H9 (cell line): ENCODE data around the gene SHROOM1. TPM values are rescaled to one million over a fixed set of nuclear protein-coding genes. Genes with fewer than 3 reads are reported as not detected.

Source experiments
- DNase-seq: peaks from one replicate; pipeline ENCODE4 v3.0.0-alpha.2; 2017
- H2AFZ ChIP-seq: one replicate; pipeline ENCODE4 v1.6.1; 2013; ENCODE audit warnings: mild to moderate bottlenecking, low read length, control low read depth, moderate library complexity
- H2AK5ac ChIP-seq: 2 replicates; pipeline ENCODE4 v1.6.1; 2013; ENCODE audit warnings: low read length, control low read depth, mixed read lengths; ENCODE audit not compliant: insufficient read length
- H2BK120ac ChIP-seq: one replicate; pipeline ENCODE4 v1.6.1; 2013; ENCODE audit warnings: low read depth, mild to moderate bottlenecking, low read length, control low read depth, inconsistent platforms; ENCODE audit not compliant: poor library complexity, severe bottlenecking
- H2BK12ac ChIP-seq: 2 replicates; pipeline ENCODE4 v1.6.1; 2013; ENCODE audit warnings: low read length, control low read depth, mixed read lengths, low read depth; ENCODE audit not compliant: insufficient read length
- H2BK15ac ChIP-seq: 2 replicates; pipeline ENCODE4 v1.6.1; 2013; ENCODE audit warnings: low read depth, low read length, control low read depth
- H2BK20ac ChIP-seq: one replicate; pipeline ENCODE4 v1.6.1; 2013; ENCODE audit warnings: low read depth, mild to moderate bottlenecking, low read length, control low read depth, inconsistent platforms; ENCODE audit not compliant: poor library complexity, severe bottlenecking
- H2BK5ac ChIP-seq: 2 replicates; pipeline ENCODE4 v1.6.1; 2013; ENCODE audit warnings: low read length, control low read depth, mixed read lengths; ENCODE audit not compliant: insufficient read length
- H3K14ac ChIP-seq: 2 replicates; pipeline ENCODE4 v1.6.1; 2013; ENCODE audit warnings: low read length, control low read depth; ENCODE audit not compliant: insufficient read depth
- H3K18ac ChIP-seq: 2 replicates; pipeline ENCODE4 v1.6.1; 2013; ENCODE audit warnings: low read depth, mild to moderate bottlenecking, mixed read lengths, low read length, control low read depth; ENCODE audit not compliant: insufficient read length
- H3K23ac ChIP-seq: 2 replicates; pipeline ENCODE4 v1.6.1; 2013; ENCODE audit warnings: low read length, control low read depth, mixed read lengths, low read depth; ENCODE audit not compliant: insufficient read length
- H3K23me2 ChIP-seq: 2 replicates; pipeline ENCODE4 v1.6.1; 2013; ENCODE audit warnings: low read depth, mild to moderate bottlenecking, mixed read lengths, low read length, control low read depth; ENCODE audit not compliant: insufficient read length, poor library complexity, severe bottlenecking
- H3K27ac ChIP-seq: 2 replicates; pipeline ENCODE4 v1.5.1; 2013; ENCODE audit warnings: low read length, control low read depth, mixed read lengths, low read depth; ENCODE audit not compliant: insufficient read length
- H3K27me3 ChIP-seq: 2 replicates; pipeline ENCODE4 v1.6.1; 2013; ENCODE audit warnings: low read length, control low read depth, inconsistent platforms; ENCODE audit not compliant: insufficient read depth
- H3K4ac ChIP-seq: 2 replicates; pipeline ENCODE4 v1.6.1; 2013; ENCODE audit warnings: low read depth, mild to moderate bottlenecking, control low read depth, inconsistent platforms, low read length, moderate library complexity
- H3K4me1 ChIP-seq: 2 replicates; pipeline ENCODE4 v1.6.1; 2013; ENCODE audit warnings: low read length, control low read depth, inconsistent platforms; ENCODE audit not compliant: insufficient read depth
- H3K4me2 ChIP-seq: 2 replicates; pipeline ENCODE4 v1.6.1; 2013; ENCODE audit warnings: low read length, control low read depth, mixed read lengths; ENCODE audit not compliant: insufficient read length, insufficient read depth
- H3K56ac ChIP-seq: 2 replicates; pipeline ENCODE4 v1.6.1; 2013; ENCODE audit warnings: low read depth, mild to moderate bottlenecking, mixed read lengths, low read length, control low read depth; ENCODE audit not compliant: insufficient read length
- H3K79me1 ChIP-seq: 2 replicates; pipeline ENCODE4 v1.6.1; 2013; ENCODE audit warnings: low read depth, mild to moderate bottlenecking, moderate library complexity, low read length, control low read depth, inconsistent platforms; ENCODE audit not compliant: insufficient read depth, poor library complexity, severe bottlenecking
- H3K79me2 ChIP-seq: 2 replicates; pipeline ENCODE4 v1.6.1; 2013; ENCODE audit warnings: low read length, control low read depth, inconsistent platforms; ENCODE audit not compliant: insufficient read depth
- H3K9ac ChIP-seq: 2 replicates; pipeline ENCODE4 v1.6.1; 2013; ENCODE audit warnings: low read length, control low read depth, mixed read lengths; ENCODE audit not compliant: insufficient read length; ENCODE audit errors: extremely low read depth
- H3K9me3 ChIP-seq: one replicate; pipeline ENCODE4 v1.6.1; 2013; ENCODE audit warnings: low read depth, low read length, inconsistent platforms; ENCODE audit not compliant: control insufficient read depth
- H3T11ph ChIP-seq: one replicate; pipeline ENCODE4 v1.6.1; 2013; ENCODE audit warnings: mild to moderate bottlenecking, low read length, control low read depth, inconsistent platforms
- H4K20me1 ChIP-seq: one replicate; pipeline ENCODE4 v1.6.1; 2013; ENCODE audit not compliant: control insufficient read depth, insufficient read length, insufficient read depth
- H4K5ac ChIP-seq: 2 replicates; pipeline ENCODE4 v1.6.1; 2013; ENCODE audit warnings: low read depth, mild to moderate bottlenecking, mixed read lengths, low read length, control low read depth; ENCODE audit not compliant: insufficient read length
- H4K8ac ChIP-seq: replicated peaks from 2 replicates; pipeline ENCODE4 v1.6.1; 2013; ENCODE audit warnings: low read length, control low read depth, mixed read lengths, low read depth; ENCODE audit not compliant: insufficient read length
- H4K91ac ChIP-seq: 2 replicates; pipeline ENCODE4 v1.6.1; 2013; ENCODE audit warnings: low read depth, mild to moderate bottlenecking, moderate library complexity, mixed read lengths, low read length, control low read depth; ENCODE audit not compliant: insufficient read length
- H3K27ac Mint-ChIP-seq, 3 experiments: 2 replicates in 2 of 3; 3 replicates in 1 of 3; pipeline ENCODE4 v1.8.0; 2020 to 2021; ENCODE audit warnings: mixed read lengths in 3 of 3, mild to moderate bottlenecking in 1 of 3, moderate library complexity in 1 of 3
- H3K27me3 Mint-ChIP-seq: 2 replicates; pipeline ENCODE4 v1.8.0; 2021; ENCODE audit warnings: low read depth, mild to moderate bottlenecking, moderate library complexity, mixed read lengths
- H3K36me3 Mint-ChIP-seq, 3 experiments: 2 replicates in 2 of 3; 3 replicates in 1 of 3; pipeline ENCODE4 v1.8.0; 2020 to 2021; ENCODE audit warnings: low read depth in 3 of 3, mixed read lengths in 3 of 3; ENCODE audit not compliant: insufficient read depth in 1 of 3
- H3K4me1 Mint-ChIP-seq, 2 experiments: 2 replicates each; pipeline ENCODE4 v1.8.0; 2020; ENCODE audit warnings: mixed read lengths in 2 of 2
- H3K4me3 Mint-ChIP-seq, 2 experiments: 2 replicates in 1 of 2; 3 replicates in 1 of 2; pipeline ENCODE4 v1.8.0; 2020 to 2021; ENCODE audit warnings: mild to moderate bottlenecking in 2 of 2, mixed read lengths in 2 of 2, moderate library complexity in 1 of 2
- H3K9me3 Mint-ChIP-seq, 2 experiments: 2 replicates in 1 of 2; 3 replicates in 1 of 2; pipeline ENCODE4 v1.8.0; 2020; ENCODE audit warnings: mild to moderate bottlenecking in 2 of 2, mixed read lengths in 2 of 2, moderate library complexity in 1 of 2
- WGBS: extraction: QIAGEN DNeasy Blood & Tissue Kit; methylation state at CpG from one replicate; pipeline ENCODE4 v1.1.7; 2013; ENCODE audit warnings: missing lambda C conversion rate, low lambda C conversion rate, mixed read lengths; ENCODE audit not compliant: insufficient read length; ENCODE audit errors: extremely low coverage; 5-methylcytosine and 5-hydroxymethylcytosine counted together
- total RNA-seq: library from RNA; stranded (reverse); gene quantifications from 2 replicates; pipeline ENCODE4 v1.2.1, GENCODE V29; 2021
- TF ChIP-seq, protein P1 (sequence below): fragments of 200-600 bp; sonication (generic); conservative IDR thresholded peaks from 3 replicates; pipeline ENCODE4 v1.8.0; 2021; ENCODE audit warnings: antibody characterized with exemption, mild to moderate bottlenecking

The SHROOM1 gene
- total RNA-seq, 1 experiment from 2014 or later: 7.0 TPM

DNA sequence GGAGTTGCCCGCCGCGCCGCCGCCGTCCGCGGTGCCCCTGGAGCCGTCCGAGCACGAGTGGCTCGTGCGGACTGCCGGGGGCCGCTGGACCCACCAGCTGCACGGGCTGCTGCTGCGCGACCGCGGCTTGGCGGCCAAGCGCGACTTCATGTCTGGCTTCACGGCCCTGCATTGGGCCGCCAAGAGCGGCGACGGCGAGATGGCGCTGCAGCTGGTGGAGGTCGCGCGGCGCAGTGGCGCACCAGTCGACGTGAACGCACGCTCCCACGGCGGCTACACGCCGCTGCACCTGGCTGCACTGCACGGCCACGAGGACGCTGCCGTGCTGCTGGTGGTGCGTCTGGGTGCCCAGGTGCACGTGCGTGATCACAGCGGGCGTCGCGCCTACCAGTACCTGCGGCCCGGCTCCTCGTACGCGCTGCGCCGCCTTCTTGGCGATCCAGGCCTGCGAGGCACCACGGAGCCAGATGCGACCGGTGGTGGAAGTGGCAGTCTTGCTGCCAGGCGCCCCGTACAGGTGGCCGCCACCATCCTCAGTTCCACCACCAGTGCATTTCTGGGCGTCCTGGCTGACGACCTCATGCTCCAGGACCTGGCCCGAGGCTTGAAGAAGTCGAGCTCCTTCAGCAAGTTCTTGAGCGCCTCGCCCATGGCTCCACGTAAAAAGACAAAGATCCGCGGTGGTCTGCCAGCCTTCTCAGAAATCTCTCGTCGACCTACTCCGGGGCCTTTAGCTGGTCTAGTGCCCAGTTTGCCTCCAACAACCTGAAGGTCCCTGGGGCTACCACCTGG, 15.7 kb downstream of the SHROOM1 start:
- H3K23ac ChIP-seq: no peak overlapping the region
- H4K8ac ChIP-seq: no peak overlapping the region
- no peak overlapping the region for H4K5ac ChIP-seq
- peak overlapping the region; percentile 11 for H3K4me2 ChIP-seq
- no peak overlapping the region for H3T11ph ChIP-seq
- peaks cover 7 to 16% of the 10 kb centered on the region in 2 experiments for H3K4me1 Mint-ChIP-seq
- H3K9me3 Mint-ChIP-seq: peaks cover 0 to 4% of the 10 kb centered on the region in 2 experiments; a peak in 3 of 5 replicates
- H3K4ac ChIP-seq: no peak overlapping the region
- no peak overlapping the region for H3K18ac ChIP-seq
- H3K56ac ChIP-seq: no peak overlapping the region
- no peak overlapping the region for H3K27ac ChIP-seq
- H3K27me3 ChIP-seq: peaks cover 32% of the 10 kb centered on the region
- no CpG with 5 or more reads among the region's 81 CpGs for WGBS
- no peak overlapping the region for H2AFZ ChIP-seq
- peaks cover 0 to 4% (median 0%) of the 10 kb centered on the region in 3 experiments; a peak in 3 of 7 replicates for H3K36me3 Mint-ChIP-seq
- H4K20me1 ChIP-seq: no peaks in the 10 kb centered on the region
- H2BK5ac ChIP-seq: no peak overlapping the region
- H3K79me1 ChIP-seq: no peaks in the 10 kb centered on the region
- H2BK120ac ChIP-seq: no peak overlapping the region
- H3K4me1 ChIP-seq: no peaks in the 10 kb centered on the region
- H3K14ac ChIP-seq: no peak overlapping the region
- TF ChIP-seq, protein P1, sequence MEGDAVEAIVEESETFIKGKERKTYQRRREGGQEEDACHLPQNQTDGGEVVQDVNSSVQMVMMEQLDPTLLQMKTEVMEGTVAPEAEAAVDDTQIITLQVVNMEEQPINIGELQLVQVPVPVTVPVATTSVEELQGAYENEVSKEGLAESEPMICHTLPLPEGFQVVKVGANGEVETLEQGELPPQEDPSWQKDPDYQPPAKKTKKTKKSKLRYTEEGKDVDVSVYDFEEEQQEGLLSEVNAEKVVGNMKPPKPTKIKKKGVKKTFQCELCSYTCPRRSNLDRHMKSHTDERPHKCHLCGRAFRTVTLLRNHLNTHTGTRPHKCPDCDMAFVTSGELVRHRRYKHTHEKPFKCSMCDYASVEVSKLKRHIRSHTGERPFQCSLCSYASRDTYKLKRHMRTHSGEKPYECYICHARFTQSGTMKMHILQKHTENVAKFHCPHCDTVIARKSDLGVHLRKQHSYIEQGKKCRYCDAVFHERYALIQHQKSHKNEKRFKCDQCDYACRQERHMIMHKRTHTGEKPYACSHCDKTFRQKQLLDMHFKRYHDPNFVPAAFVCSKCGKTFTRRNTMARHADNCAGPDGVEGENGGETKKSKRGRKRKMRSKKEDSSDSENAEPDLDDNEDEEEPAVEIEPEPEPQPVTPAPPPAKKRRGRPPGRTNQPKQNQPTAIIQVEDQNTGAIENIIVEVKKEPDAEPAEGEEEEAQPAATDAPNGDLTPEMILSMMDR: no peak
- H2BK15ac ChIP-seq: no peak overlapping the region
- H4K91ac ChIP-seq: no peak overlapping the region
- no peak overlapping the region for H2BK20ac ChIP-seq
- DNase-seq: peak; percentile 74
- peaks cover 83% of the 10 kb centered on the region for H3K27me3 Mint-ChIP-seq
- no peak overlapping the region for H3K9ac ChIP-seq
- no peak overlapping the region for H3K27ac Mint-ChIP-seq
- peak overlapping the region; percentile 26 to 38; a peak in 3 of 5 replicates for H3K4me3 Mint-ChIP-seq
- no peaks in the 10 kb centered on the region for H3K79me2 ChIP-seq
- no peak overlapping the region for H2AK5ac ChIP-seq
- no peak overlapping the region for H2BK12ac ChIP-seq
- H3K9me3 ChIP-seq: no peaks in the 10 kb centered on the region
- H3K23me2 ChIP-seq: no peaks in the 10 kb centered on the region
